Measurements from ENCODE around the gene UST. TPM values are rescaled to one million over a fixed set of nuclear protein-coding genes. Genes with fewer than 3 reads are reported as not detected.

The UST gene
- total and polyA plus RNA-seq, 2 of the 8 experiments (the other 6 are each of a cell fraction or from before 2014, with no cell fraction given): 13.5 to 34.5 TPM

DNA sequence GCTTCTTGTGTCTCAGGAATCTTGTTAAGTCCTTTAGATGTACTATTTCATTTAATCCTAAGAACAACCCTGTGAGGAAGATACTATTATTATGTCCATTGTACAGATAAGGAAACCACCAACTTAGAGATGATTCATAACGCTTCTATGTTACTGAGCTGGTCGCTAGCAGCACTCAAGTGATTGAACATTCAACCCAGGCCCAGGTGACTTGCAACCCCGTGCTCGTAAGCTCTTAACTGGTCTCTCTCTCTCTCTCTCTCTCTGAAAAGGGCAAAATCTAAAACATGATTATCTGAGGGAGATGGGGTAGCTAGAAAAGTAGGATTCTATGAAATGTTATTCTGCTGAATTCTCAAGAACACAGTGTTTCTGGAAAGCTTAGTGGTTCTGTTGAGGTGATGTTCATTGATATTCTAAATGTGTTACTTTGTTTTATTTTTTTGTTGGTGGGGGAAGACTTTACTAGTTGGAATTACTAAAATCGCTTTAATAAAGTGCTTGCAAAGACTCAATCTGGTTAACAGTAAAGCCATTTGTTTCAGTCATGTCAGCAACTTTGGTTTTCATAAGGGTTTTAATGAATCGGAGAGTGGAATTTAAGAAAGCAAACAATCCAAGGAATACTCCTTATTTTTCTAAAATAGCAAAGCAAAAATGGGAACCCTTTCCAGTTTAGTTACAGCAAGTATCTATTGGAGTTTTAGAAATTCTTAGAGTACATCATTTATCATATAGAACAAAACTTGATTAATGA lies 305.7 kb downstream of the UST start:
- no peak overlapping the region for H2AK5ac ChIP-seq (ENCODE audit: low read depth, low read length)
- no peak overlapping the region for H4K5ac ChIP-seq (ENCODE audit: insufficient read length, low read depth, low read length)
- no peak overlapping the region for H4K91ac ChIP-seq (replicated peaks; ENCODE audit: insufficient read length, low read length)
- H3K9ac ChIP-seq (replicated peaks in 1 of 4; ENCODE audit: extremely low read depth in 1 of 4, low read depth in 3 of 4, low read length in 3 of 4): no peak overlapping the region
- no peaks in the 10 kb centered on the region for H3K79me1 ChIP-seq (ENCODE audit: low read depth, low read length)
- no peaks in the 10 kb centered on the region for H4K20me1 ChIP-seq (replicated peaks in 1 of 2; ENCODE audit: control insufficient read depth in 1 of 2, insufficient read depth in 2 of 2, low read length in 2 of 2)
- ChIA-PET CTCF (ENCODE audit: partially characterized antibody) (interaction anchor here (0.6 to 1.1 kb wide), 3 partner anchors 474 to 1882 kb away, joined by 3 to 4 read pairs (median 3); no protein-coding TSS in a partner anchor), POLR2A (ENCODE audit: partially characterized antibody) (no interaction called here)
- no peak overlapping the region for H3K56ac ChIP-seq (replicated peaks; ENCODE audit: insufficient read length, low read depth, low read length)
- WGBS, 2 experiments (ENCODE audit: extremely low coverage in 1 of 2, insufficient coverage in 1 of 2, insufficient read length in 1 of 2, insufficient replicate concordance in 2 of 2, low coverage in 1 of 2, low lambda C conversion rate in 2 of 2, missing lambda C conversion rate in 1 of 2): 90% methylated on average over 6 of the region's 6 CpGs; no CpG with 5 or more reads in 1 of the 2 experiments
- no peak overlapping the region for H2BK15ac ChIP-seq (ENCODE audit: low read length)
- no peak overlapping the region for H3K4ac ChIP-seq (replicated peaks; ENCODE audit: insufficient read length, low read depth, low read length)
- H2BK5ac ChIP-seq (ENCODE audit: low read depth, low read length): no peak overlapping the region
- H3K27ac ChIP-seq (ENCODE audit: low read depth, low read length): no peak overlapping the region
- H2BK12ac ChIP-seq (ENCODE audit: low read depth, low read length): no peak overlapping the region
- H3K23me2 ChIP-seq (ENCODE audit: low read depth, low read length): no peaks in the 10 kb centered on the region
- no peak overlapping the region for H2BK20ac ChIP-seq (ENCODE audit: low read length)
- no peak for DNase-seq (ENCODE audit: low read depth in 1 of 2, low spot score in 2 of 2)
- no peak overlapping the region for H3K18ac ChIP-seq (ENCODE audit: extremely low read depth, low read length)
- H3K23ac ChIP-seq (ENCODE audit: insufficient read length): no peak overlapping the region
- no peak overlapping the region for H4K8ac ChIP-seq (ENCODE audit: extremely low read depth, insufficient read depth, low read length)
- no peaks in the 10 kb centered on the region for H3K27me3 ChIP-seq (replicated peaks in 1 of 4; ENCODE audit: control insufficient read depth in 3 of 4, extremely low read depth in 1 of 4, insufficient read depth in 3 of 4, low read length in 3 of 4)
- H3K14ac ChIP-seq (ENCODE audit: insufficient read length): no peak overlapping the region
- no peaks in the 10 kb centered on the region for H3K9me3 ChIP-seq (ENCODE audit: insufficient read depth in 2 of 2, low read depth in 1 of 2, low read length in 1 of 2)
- no peak overlapping the region for H2AFZ ChIP-seq (ENCODE audit: low read length)
- peaks cover 0 to 3% (median 0%) of the 10 kb centered on the region in 4 experiments; a peak in 1 of 8 replicates for H3K36me3 ChIP-seq (ENCODE audit: control insufficient read depth in 2 of 4, insufficient read depth in 4 of 4, low read length in 3 of 4)
- H2BK120ac ChIP-seq (replicated peaks; ENCODE audit: low read depth, low read length): no peak overlapping the region
- no peaks in the 10 kb centered on the region for H3K4me1 ChIP-seq (replicated peaks in 1 of 4; ENCODE audit: control insufficient read depth in 3 of 4, insufficient read depth in 4 of 4, low read length in 3 of 4)
- H3K79me2 ChIP-seq (ENCODE audit: control insufficient read depth in 1 of 2, insufficient read depth in 2 of 2, low read length in 2 of 2): no peaks in the 10 kb centered on the region
- H3K4me3 ChIP-seq (ENCODE audit: extremely low read depth in 1 of 4, insufficient read depth in 2 of 4, low read depth in 3 of 4, low read length in 4 of 4): no peak overlapping the region
- no peak for FAIRE-seq
- no peak overlapping the region for H3K4me2 ChIP-seq (ENCODE audit: insufficient read depth in 1 of 2, low read depth in 2 of 2, low read length in 2 of 2)
- TF ChIP-seq BCL11A (IDR thresholded peaks at IDR 0.05; ENCODE audit: low read depth in 2 of 2, low read length in 2 of 2) (no peak), KDM1A (IDR thresholded peaks at IDR 0.05; ENCODE audit: borderline replicate concordance, low read length) (no peak), EP300 (IDR thresholded peaks at IDR 0.05; ENCODE audit: borderline replicate concordance in 1 of 2, low read depth in 2 of 2, low read length in 2 of 2) (no peak), CTBP2 (IDR thresholded peaks at IDR 0.05; ENCODE audit: borderline replicate concordance, insufficient read depth, insufficient read length, low read length) (no peak), RBBP5 (IDR thresholded peaks at IDR 0.05; ENCODE audit: borderline replicate concordance, low read depth, low read length) (no peak), SP2 (IDR thresholded peaks at IDR 0.05; ENCODE audit: low read length) (no peak), GABPA (IDR thresholded peaks at IDR 0.05; ENCODE audit: borderline replicate concordance, insufficient read depth, low read length) (no peak), POLR2A (IDR thresholded peaks at IDR 0.05; ENCODE audit: control extremely low read depth in 1 of 2, low read depth in 2 of 2, low read length in 2 of 2) (no peak), YY1 (IDR thresholded peaks at IDR 0.05; ENCODE audit: low read depth, low read length) (no peak), GTF2F1 (IDR thresholded peaks at IDR 0.05; ENCODE audit: borderline replicate concordance, low read depth, low read length) (no peak), RXRA (IDR thresholded peaks at IDR 0.05; ENCODE audit: insufficient read depth, low read depth, low read length) (no peak)
- TF ChIP-seq, protein P1, sequence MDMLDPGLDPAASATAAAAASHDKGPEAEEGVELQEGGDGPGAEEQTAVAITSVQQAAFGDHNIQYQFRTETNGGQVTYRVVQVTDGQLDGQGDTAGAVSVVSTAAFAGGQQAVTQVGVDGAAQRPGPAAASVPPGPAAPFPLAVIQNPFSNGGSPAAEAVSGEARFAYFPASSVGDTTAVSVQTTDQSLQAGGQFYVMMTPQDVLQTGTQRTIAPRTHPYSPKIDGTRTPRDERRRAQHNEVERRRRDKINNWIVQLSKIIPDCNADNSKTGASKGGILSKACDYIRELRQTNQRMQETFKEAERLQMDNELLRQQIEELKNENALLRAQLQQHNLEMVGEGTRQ (IDR thresholded peaks at IDR 0.05; ENCODE audit: low read length): no peak

All from H1 (cell line).